A204.1 (cell line): Measurements from ENCODE around the gene PDPK1.
"Not testable (repeated sequence)": the region's sequence is repeated elsewhere in the genome, so short reads cannot be mapped to it uniquely, and the experiment has no call there.

Experiments used
- FAIRE-seq: peaks from 2 replicates; lab custom pipeline; 2012; peaks lifted over from hg19 to GRCh38; lab: Jason Lieb, UNC

PDPK1 gene

GRCh38 chr16:2591476-2592240, 53.8 kb downstream of the PDPK1 start:
- FAIRE-seq, result no peak

GRCh38 chr16:2592786-2593185, 55.0 kb downstream of the PDPK1 start:
- FAIRE-seq, result no peak

GRCh38 chr16:2595393-2596205, 57.8 kb downstream of the PDPK1 start:
- no peak for FAIRE-seq

- no peak for FAIRE-seq
Observed at GRCh38 chr16:2596747-2597559, 59.1 kb downstream of the PDPK1 start.

GRCh38 chr16:2597560-2597902, 59.7 kb downstream of the PDPK1 start:
- no peak for FAIRE-seq

- FAIRE-seq, result no peak
Observed at GRCh38 chr16:2598133-2598641, 60.4 kb downstream of the PDPK1 start.

- FAIRE-seq, result no peak
Observed at GRCh38 chr16:2598723-2599122, 60.9 kb downstream of the PDPK1 start.

GRCh38 chr16:2599165-2599564, 61.3 kb downstream of the PDPK1 start:
- not testable (repeated sequence) for FAIRE-seq

GRCh38 chr16:2599785-2600184, 62.0 kb downstream of the PDPK1 start:
- not testable (repeated sequence) for FAIRE-seq

- not testable (repeated sequence) for FAIRE-seq
Observed at GRCh38 chr16:2601301-2602025, 63.6 kb downstream of the PDPK1 start.

- not testable (repeated sequence) for FAIRE-seq
Observed at GRCh38 chr16:2602175-2602574, 64.4 kb downstream of the PDPK1 start.

GRCh38 chr16:2603165-2604015, 65.6 kb downstream of the PDPK1 start:
- no peak for FAIRE-seq

GRCh38 chr16:2604016-2604369, 66.2 kb downstream of the PDPK1 start:
- FAIRE-seq, result not testable (repeated sequence)

- not testable (repeated sequence) for FAIRE-seq
Observed at GRCh38 chr16:2606820-2607219, 69.0 kb downstream of the PDPK1 start.

- FAIRE-seq, result not testable (repeated sequence)
Observed at GRCh38 chr16:2609345-2609744, 71.5 kb downstream of the PDPK1 start.

- FAIRE-seq, result no peak
Observed at GRCh38 chr16:2609827-2610470, 72.1 kb downstream of the PDPK1 start.

- no peak for FAIRE-seq
Observed at GRCh38 chr16:2610781-2611498, 73.1 kb downstream of the PDPK1 start.

GRCh38 chr16:2611499-2611862, 73.7 kb downstream of the PDPK1 start:
- FAIRE-seq, result no peak

- FAIRE-seq, result not testable (repeated sequence)
Observed at GRCh38 chr16:2611877-2612276, 74.1 kb downstream of the PDPK1 start.

GRCh38 chr16:2613251-2613650, 75.4 kb downstream of the PDPK1 start:
- FAIRE-seq, result not testable (repeated sequence)
